GM19397 (cell line): ENCODE measurements around the gene LCE2A.
"Not testable (repeated sequence)": the region's sequence is repeated elsewhere in the genome, so short reads cannot be mapped to it uniquely, and the experiment has no call there.

Experiments used
- ATAC-seq: cut with Tn5 transposase; IDR thresholded peaks from one replicate; pipeline ENCODE4 v1.9.1; 2021; ENCODE audit warnings: mild to moderate bottlenecking, moderate library complexity; ENCODE audit not compliant: unreplicated experiment

The LCE2A gene, protein sequence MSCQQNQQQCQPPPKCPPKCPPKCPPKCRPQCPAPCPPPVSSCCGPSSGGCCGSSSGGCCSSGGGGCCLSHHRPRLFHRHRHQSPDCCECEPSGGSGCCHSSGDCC

GRCh38 chr1:152697701-152698600 lies at the start of gene LCE2A:
Gene LCE2A (plus strand): TSS chr1:152698345. CDS start chr1:152698902, 557 bp downstream.
- no peak for ATAC-seq

DNA sequence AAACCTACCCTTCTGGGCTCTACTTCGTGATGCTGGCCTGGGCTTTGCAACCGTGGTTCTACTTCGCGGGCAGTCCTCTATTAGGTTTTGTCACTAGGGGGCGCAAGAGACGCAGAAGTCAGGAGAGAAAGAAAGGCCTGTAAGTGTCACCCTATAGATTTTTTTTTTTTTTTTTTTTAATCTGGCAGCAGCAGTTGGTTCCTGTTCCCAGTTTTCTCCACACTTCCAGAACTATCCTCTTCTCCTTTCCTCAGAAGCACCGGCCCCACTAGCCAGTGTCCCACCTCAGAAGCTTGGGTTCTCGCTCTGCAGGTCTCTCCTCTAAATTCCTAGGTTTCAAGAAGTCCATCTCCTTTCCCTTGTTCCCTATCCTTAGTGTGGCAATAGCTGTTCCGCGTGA lies 44.0 kb upstream of the LCE2A start:
- ATAC-seq: no peak

DNA sequence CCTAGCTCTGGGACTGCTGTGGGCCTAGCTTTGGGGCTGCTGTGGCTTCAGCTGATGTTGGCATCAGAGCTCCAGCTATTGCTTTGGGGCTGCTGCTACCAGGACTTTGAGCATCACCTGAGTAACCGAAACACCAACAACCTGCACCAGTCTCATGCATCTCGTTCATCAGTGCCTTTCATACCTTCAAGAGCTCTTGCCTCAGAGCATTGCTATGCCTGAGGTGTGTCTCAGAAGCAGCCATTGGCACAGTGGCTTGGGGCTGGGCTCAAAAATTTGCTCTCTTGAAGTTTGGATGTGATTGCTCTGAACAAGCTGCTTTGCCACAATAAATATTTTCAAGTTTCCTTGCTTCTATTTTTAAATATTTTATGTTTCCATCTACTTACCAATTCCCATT lies 41.7 kb upstream of the LCE2A start:
- no peak for ATAC-seq

DNA sequence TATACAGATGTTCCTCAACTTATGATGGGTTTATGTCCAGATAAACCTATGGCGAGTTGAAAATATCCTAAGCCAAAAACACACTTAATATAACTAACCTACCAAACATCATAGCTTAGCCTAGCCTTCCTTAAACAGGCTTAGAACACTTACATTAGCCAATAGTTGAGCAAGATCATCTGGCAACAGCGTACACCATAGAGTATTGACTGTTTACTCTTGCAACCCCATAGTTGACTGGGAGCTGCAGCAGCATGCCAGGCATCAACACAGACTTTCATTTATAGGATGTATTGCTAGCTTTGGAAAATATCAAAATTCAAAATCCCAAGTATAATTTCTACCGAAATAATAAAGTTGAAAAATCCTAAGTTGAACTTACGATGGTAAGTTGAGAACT lies 40.5 kb upstream of the LCE2A start:
- ATAC-seq: no peak

GRCh38 chr1:152658649-152659048 lies 39.5 kb upstream of the LCE2A start:
- ATAC-seq: no peak

DNA sequence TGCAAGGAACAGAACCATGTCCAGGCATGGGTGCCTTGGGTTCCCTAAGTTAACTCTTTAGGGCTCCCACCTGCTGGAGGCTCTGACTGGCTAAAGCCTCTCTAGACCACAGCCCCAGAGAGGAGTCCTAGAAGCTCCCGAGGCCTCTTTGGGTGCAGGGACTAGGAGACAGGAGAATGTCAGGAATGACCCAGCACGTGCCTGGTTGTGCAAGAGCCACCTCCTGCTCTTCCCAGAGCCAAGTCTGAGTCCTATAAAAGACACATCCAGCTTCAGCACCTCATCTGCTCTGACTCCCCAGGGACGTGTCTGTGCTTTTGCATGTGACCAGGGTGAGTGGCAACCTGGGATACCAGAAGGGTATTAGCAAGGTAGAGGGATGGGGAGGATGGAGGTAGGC lies 35.0 kb upstream of the LCE2A start, which contains the start of gene LCE2D:
Gene LCE2D (plus strand): TSS at position 283 of the 400 bp plus-strand sequence. CDS start 726 bp downstream, outside the sequence.
- ATAC-seq: no peak

DNA sequence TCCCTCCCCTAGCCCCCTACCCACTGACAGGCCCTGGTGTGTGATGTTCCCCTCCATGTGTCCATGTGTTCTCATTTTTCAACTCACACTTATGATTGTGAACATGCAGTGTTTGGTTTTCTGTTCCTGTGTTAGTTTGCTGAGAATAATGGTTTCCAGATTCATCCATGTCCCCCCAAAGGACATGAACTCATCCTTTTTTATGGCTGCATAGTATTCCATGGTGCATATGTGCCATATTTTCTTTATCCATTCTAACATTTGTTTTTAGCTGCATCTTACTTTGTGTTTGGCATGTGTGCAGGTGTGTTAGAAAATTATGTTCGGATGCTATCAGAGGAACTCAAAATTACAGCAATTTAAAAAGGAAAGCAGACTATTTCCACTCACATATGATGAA lies 32.0 kb upstream of the LCE2A start:
- ATAC-seq: not testable (repeated sequence)

DNA sequence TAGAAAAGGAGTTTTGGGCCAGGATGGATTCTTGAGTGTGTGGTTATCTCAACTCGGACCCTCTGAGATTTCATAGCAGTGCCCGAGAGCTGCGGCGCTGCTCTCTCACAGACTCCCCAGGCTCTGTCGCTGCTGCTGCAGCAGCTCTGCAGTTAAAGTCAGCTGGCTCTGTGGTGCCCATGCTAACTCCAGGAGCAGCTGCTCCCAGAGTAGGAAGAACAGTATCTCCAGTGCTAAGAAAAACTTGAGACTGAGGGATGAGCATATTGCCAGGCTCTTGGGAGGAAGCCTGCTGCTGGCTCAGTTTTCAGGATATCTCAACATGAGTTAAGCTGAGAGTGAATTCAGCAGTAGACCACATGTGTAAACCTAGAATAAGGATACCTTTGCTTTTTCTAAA lies 30.5 kb upstream of the LCE2A start:
- ATAC-seq: no peak

GRCh38 chr1:152673016-152673415 lies 25.1 kb upstream of the LCE2A start:
- ATAC-seq: no peak

DNA sequence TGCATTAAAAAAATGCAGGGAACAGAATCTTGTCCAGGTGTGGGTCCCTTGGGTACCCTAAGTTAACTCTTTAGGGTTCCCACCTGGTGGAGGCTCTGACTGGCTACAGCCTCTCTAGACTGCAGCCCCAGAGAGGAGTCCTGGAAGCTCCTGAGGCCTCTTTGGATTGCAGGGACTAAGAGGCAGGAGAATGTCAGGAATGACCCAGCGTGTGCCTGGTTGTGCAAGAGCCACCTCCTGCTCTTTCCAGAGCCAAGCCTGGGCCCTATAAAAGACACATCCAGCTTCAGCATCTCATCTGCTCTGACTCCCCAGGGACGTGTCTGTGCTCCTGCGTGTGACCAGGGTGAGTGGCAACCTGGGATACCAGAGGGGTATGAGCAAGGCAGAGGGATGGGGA lies 23.2 kb upstream of the LCE2A start, which contains the start of gene LCE2C:
Gene LCE2C (plus strand): TSS at position 297 of the 400 bp plus-strand sequence. CDS start 737 bp downstream, outside the sequence.
- not testable (repeated sequence) for ATAC-seq

DNA sequence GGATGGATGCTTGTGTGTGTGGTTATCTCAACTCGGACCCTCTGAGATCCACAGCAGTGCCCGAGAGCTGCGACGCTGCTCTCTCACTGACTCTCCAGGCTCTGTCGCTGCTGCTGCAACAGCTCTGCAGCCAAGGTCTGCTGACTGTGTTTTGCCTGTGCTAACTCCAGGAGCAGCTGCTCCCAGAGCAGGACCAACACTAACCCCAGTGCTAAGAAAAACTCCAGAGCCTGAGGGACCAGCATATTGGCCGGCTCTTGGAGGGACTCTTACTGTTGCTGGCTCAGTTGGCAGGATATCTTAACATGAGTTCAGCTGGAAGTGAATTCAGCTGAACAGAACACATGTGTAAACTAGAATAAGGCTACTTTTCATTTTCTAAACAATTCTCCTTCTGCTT lies 18.7 kb upstream of the LCE2A start:
- ATAC-seq: no peak

GRCh38 chr1:152681616-152682015 lies 16.5 kb upstream of the LCE2A start:
- ATAC-seq: no peak

DNA sequence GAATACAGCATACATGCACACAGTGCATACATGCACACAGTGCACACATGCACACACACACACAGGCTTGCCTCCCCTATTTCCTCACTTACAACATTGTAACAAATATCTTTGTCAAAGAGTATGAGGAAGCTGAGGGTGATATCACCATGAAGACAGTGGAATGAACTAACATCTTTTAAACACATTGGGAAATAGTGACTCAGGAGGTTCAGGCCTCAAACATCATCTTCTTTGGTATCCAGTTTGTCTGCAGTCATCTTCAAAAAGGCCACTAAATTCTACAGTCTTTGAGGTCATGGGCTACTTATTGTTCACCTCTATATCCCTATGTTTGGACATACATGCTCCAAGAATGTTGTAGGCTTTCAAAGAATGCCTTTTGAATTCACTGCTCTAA lies 14.3 kb upstream of the LCE2A start:
- no peak for ATAC-seq

DNA sequence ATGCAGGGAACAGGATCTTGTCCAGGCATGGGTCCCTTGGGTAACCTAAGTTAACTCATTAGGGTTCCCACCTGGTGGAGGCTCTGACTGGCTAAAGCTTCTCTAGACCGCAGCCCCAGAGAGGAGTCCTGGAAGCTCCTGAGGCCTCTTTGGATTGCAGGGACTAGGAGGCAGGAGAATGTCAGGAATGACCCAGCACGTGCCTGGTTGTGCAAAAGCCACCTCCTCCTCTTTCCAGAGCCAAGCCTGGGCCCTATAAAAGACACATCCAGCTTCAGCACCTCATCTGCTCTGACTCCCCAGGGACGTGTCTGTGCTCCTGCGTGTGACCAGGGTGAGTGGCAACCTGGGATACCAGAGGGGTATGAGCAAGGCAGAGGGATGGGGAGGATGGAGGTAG lies 12.3 kb upstream of the LCE2A start, which contains the start of gene LCE2B:
Gene LCE2B (plus strand): TSS at position 301 of the 400 bp plus-strand sequence. CDS start 721 bp downstream, outside the sequence.
- not testable (repeated sequence) for ATAC-seq

DNA sequence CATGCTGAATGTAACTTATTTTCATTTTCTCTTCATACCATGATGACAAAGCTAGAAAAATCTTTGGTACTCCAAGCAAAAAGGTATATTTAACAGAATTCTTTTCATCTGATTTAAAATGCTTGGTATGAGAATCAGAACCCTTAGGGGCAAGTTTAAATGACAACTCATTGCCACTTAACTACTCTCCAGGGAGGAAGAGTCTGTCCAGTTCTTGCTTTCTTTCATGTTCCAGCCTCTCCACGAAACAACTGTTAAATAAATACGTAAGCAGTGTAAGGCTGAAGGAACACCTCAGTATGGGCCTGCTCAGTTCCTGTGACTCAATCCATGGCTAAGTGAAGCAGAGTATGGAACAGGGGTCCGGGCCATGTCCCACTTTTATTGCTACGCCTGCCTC lies 1.6 kb downstream of the LCE2A start:
- ATAC-seq: no peak

- ATAC-seq: no peak
Observed at GRCh38 chr1:152707860-152708259, 9.7 kb downstream of the LCE2A start, which contains the start of gene LCE4A. Gene LCE4A (plus strand): TSS chr1:152708160. CDS start chr1:152709076, 916 bp downstream.

- ATAC-seq: no peak
Observed at GRCh38 chr1:152718238-152718637, 20.1 kb downstream of the LCE2A start.

- ATAC-seq: no peak
Observed at GRCh38 chr1:152725261-152725660, 27.1 kb downstream of the LCE2A start.

DNA sequence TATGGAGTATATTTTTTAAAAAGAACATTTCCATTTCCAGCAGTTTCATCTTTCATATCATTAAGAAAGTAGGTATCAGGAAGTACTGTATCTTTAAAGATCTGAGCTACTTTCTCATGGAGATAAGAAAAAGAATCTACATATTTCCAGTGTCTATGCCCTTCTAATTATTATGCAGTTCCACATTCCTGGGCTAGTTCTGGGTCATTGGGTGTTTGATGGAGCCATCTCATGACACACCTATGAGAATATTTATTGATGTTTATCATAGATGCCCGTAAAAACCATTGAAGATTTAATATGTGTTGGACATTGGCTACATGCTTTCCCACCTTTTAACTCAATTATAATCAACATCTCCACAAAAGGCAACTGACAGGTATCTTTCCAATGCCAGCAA lies 30.8 kb downstream of the LCE2A start:
- ATAC-seq: no peak

DNA sequence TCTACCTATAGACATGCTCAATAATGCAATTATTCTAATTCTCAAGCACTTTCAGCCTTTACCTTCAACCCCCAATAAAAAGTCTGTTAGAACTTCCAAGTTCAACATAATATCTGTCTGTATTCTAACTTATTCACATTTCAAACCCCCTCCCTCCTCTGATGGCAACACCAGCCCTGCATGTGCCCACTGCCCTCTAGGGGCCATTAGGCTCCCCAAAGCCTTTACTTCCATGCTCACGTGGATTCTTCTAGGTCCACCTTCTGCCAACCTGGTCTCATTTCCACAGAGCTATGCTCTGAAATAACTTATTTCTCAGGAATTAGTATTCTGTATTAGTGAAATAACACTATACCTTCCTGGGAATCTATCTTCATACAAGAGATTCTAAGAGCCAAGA lies 37.5 kb downstream of the LCE2A start:
- ATAC-seq: no peak

DNA sequence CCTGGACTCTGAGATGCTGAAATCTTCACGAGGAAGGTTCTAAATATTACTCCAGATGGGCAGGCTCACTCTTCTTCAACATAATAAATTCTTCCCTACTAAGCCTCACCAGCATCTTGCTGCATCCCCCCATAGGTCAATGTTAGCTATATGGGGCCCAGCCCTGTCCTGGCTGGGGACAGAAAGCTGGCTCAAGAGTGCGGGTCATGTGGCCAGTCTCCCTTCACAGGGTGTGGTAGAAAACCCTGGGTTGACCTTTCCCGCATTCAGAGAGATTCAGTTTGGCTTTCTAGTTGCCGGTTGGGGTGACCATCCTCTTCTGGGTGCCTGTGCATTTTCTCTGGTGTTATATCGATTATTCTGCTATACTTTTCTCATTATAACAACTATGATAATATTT lies 39.9 kb downstream of the LCE2A start:
- ATAC-seq: no peak

DNA sequence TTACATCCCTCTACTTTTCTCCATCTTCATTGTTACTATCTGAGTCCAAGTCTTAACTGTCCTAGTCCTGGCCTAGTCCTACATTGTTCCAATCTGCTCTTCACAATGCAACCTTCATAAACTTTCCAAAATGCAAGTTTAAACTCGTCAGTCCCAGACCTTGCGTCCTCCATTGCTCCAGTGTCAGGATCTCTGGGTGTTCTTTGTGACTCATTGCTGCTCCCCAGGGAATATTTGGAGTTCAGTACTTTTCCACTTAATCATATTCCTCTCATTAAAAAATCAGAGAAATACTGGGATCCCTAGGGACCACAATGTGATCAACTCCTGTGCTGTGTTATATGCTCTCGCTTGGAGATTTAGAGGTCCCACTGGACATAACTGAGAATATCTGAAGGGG lies 41.7 kb downstream of the LCE2A start:
- ATAC-seq: no peak
